NCI-H2227 treated with DMSO at 0.1 percent for 48 hours (cell line): ENCODE results near the gene TMEM63B.

Source experiments
- DNase-seq: peaks from one replicate; lab custom pipeline; 2025; lab: John Stamatoyannopoulos, UW

TMEM63B gene

GRCh38 chr6:44117397-44118128 lies 9.8 kb upstream of the TMEM63B start:
- no peak for DNase-seq

GRCh38 chr6:44119704-44120262 lies 7.6 kb upstream of the TMEM63B start:
- DNase-seq = no peak

GRCh38 chr6:44120692-44121443 lies 6.5 kb upstream of the TMEM63B start:
- DNase-seq = no peak

- DNase-seq = no peak
Measured at GRCh38 chr6:44122801-44123200, 4.6 kb upstream of the TMEM63B start.

- no peak for DNase-seq
Measured at GRCh38 chr6:44123544-44123943, 3.8 kb upstream of the TMEM63B start.

- no peak for DNase-seq
Measured at GRCh38 chr6:44126320-44127149, 819 bp upstream of the TMEM63B start.

GRCh38 chr6:44128020-44128917 lies 915 bp downstream of the TMEM63B start:
- DNase-seq = no peak

GRCh38 chr6:44129841-44130322 lies 2.5 kb downstream of the TMEM63B start:
- no peak for DNase-seq

GRCh38 chr6:44131892-44132291 lies 4.5 kb downstream of the TMEM63B start:
- no peak for DNase-seq

GRCh38 chr6:44132476-44132875 lies 5.1 kb downstream of the TMEM63B start:
- no peak for DNase-seq

GRCh38 chr6:44133003-44133931 lies 5.9 kb downstream of the TMEM63B start:
- no peak for DNase-seq

- DNase-seq = no peak
Measured at GRCh38 chr6:44133981-44134711, 6.8 kb downstream of the TMEM63B start.

GRCh38 chr6:44135173-44135758 lies 7.9 kb downstream of the TMEM63B start:
- DNase-seq = no peak

GRCh38 chr6:44135875-44136274 lies 8.5 kb downstream of the TMEM63B start:
- DNase-seq = no peak

GRCh38 chr6:44138717-44139350 lies 11.5 kb downstream of the TMEM63B start:
- no peak for DNase-seq

GRCh38 chr6:44139351-44139743 lies 12.0 kb downstream of the TMEM63B start:
- no peak for DNase-seq

- DNase-seq = no peak
Measured at GRCh38 chr6:44142835-44143234, 15.5 kb downstream of the TMEM63B start.

- no peak for DNase-seq
Measured at GRCh38 chr6:44143731-44144130, 16.4 kb downstream of the TMEM63B start.
